Spleen (tissue), 7 donors: ENCODE results near the gene UTY.

ENCODE experiments used
- CTCF ChIP-seq, 11 experiments: fragments of 200-600 bp in 7 of 11; fragments of 450-650 bp in 4 of 11; sonication (generic) in 4 of 11; IDR thresholded peaks in 8 of 11; conservative IDR thresholded peaks in 3 of 11; 1 replicate in 7 of 11; 2 replicates in 4 of 11; pipeline versions ENCODE4 v1.4.0 to v1.8.0; 2016 to 2021; ENCODE audit warnings: antibody characterized with exemption in 11 of 11, inconsistent platforms in 4 of 11, mild to moderate bottlenecking in 1 of 11
- POLR2AphosphoS5 ChIP-seq, 3 donors: sonication (generic); formaldehyde crosslinking; IDR thresholded peaks; one replicate each; pipeline ENCODE4 v1.5.1; 2017; ENCODE audit warnings: antibody characterized with exemption in 3 of 3
- donor health status: DM: no; HTN: no; CAD: no; lungs with moderate emphysema.
- donor health status: DM: no; HTN: no; CAD: no.
- donor health status: DM: no; HTN: no; CAD: no.

- no peak for TF ChIP-seq POLR2AphosphoS5 (IDR thresholded peaks at IDR 0.05)
- no peak for TF ChIP-seq CTCF (IDR thresholded peaks at IDR 0.05 in 8 of 11, conservative IDR thresholded peaks at IDR 0.05 in 3 of 11)
Measured at GRCh38 chrY:13370245-13370644, 109.6 kb downstream of the UTY start.
